Effector memory CD8-positive, alpha-beta T cell (primary cell): ENCODE data around the gene GPSM1.
A peak's percentile ranks its signal among the peaks of the same experiment; 100 is the strongest.

Experiments
- ATAC-seq: fragments of 150-1000 bp; cut with Tn5 transposase; replicated peaks from 2 replicates; pipeline ENCODE4 v1.10.0; 2021; ENCODE audit warnings: mild to moderate bottlenecking, moderate library complexity
- DNase-seq, 3 experiments: peaks; one replicate each; pipeline ENCODE4 v3.0.0; 2021
- H3K27ac Mint-ChIP-seq, 2 donors: one replicate each; pipeline ENCODE4 v1.8.0; 2022; ENCODE audit warnings: mild to moderate bottlenecking in 2 of 2, mixed read lengths in 2 of 2, moderate library complexity in 2 of 2
- H3K27me3 Mint-ChIP-seq, 2 donors: one replicate each; pipeline ENCODE4 v1.8.0; 2022; ENCODE audit warnings: mixed read lengths in 2 of 2
- H3K36me3 Mint-ChIP-seq: one replicate; pipeline ENCODE4 v1.8.0; 2022; ENCODE audit warnings: mild to moderate bottlenecking, moderate library complexity, mixed read lengths; ENCODE audit not compliant: insufficient read depth
- H3K4me1 Mint-ChIP-seq, 2 donors: one replicate each; pipeline ENCODE4 v1.8.0; 2022; ENCODE audit warnings: low read depth in 2 of 2, mixed read lengths in 2 of 2
- H3K4me3 Mint-ChIP-seq, 2 donors: one replicate each; pipeline ENCODE4 v1.8.0; 2022; ENCODE audit warnings: mild to moderate bottlenecking in 2 of 2, mixed read lengths in 2 of 2, moderate library complexity in 2 of 2
- H3K9me3 Mint-ChIP-seq, 2 donors: one replicate each; pipeline ENCODE4 v1.8.0; 2022; ENCODE audit warnings: mixed read lengths in 2 of 2

The GPSM1 gene

GRCh38 chr9:136331556-136332481 lies 4.5 kb downstream of the GPSM1 start:
- peaks cover 3% of the 10 kb centered on the region for H3K36me3 Mint-ChIP-seq
- H3K4me1 Mint-ChIP-seq = peaks cover 0 to 2% of the 10 kb centered on the region in 2 donors
- H3K27ac Mint-ChIP-seq = no peak overlapping the region

GRCh38 chr9:136332482-136332983 lies 5.2 kb downstream of the GPSM1 start:
- peaks cover 3% of the 10 kb centered on the region for H3K36me3 Mint-ChIP-seq
- DNase-seq (no peak), ATAC-seq (no peak)
- H3K27ac Mint-ChIP-seq = no peak overlapping the region
- no peaks in the 10 kb centered on the region for H3K27me3 Mint-ChIP-seq
- no peaks in the 10 kb centered on the region for H3K9me3 Mint-ChIP-seq
- no peak overlapping the region for H3K4me3 Mint-ChIP-seq
- H3K4me1 Mint-ChIP-seq = peaks cover 0 to 2% of the 10 kb centered on the region in 2 donors

More at GRCh38 chr9:136331556-136332481, 4.5 kb downstream of the GPSM1 start:
- no peaks in the 10 kb centered on the region for H3K9me3 Mint-ChIP-seq
- DNase-seq (no peak), ATAC-seq (no peak)
- no peaks in the 10 kb centered on the region for H3K27me3 Mint-ChIP-seq
- no peak overlapping the region for H3K4me3 Mint-ChIP-seq

GRCh38 chr9:136333045-136333444 lies 5.7 kb downstream of the GPSM1 start:
- Mint-ChIP-seq H3K9me3 (no peaks in the 10 kb centered on the region), H3K36me3 (peaks cover 3% of the 10 kb centered on the region), H3K4me1 (peaks cover 0 to 2% of the 10 kb centered on the region in 2 donors), H3K4me3 (no peak overlapping the region), H3K27me3 (no peaks in the 10 kb centered on the region), H3K27ac (no peak overlapping the region)
- no peak for DNase-seq
- ATAC-seq = no peak

GRCh38 chr9:136333486-136333885 lies 6.1 kb downstream of the GPSM1 start:
- Mint-ChIP-seq H3K36me3 (peaks cover 3% of the 10 kb centered on the region), H3K4me3 (no peak overlapping the region), H3K27ac (no peak overlapping the region), H3K27me3 (no peaks in the 10 kb centered on the region), H3K4me1 (peaks cover 0 to 2% of the 10 kb centered on the region in 2 donors), H3K9me3 (no peaks in the 10 kb centered on the region)
- ATAC-seq (no peak), DNase-seq (no peak)

- ATAC-seq (no peak), DNase-seq (no peak)
- Mint-ChIP-seq H3K36me3 (peaks cover 3% of the 10 kb centered on the region), H3K4me1 (peaks cover 0 to 4% of the 10 kb centered on the region in 2 donors), H3K9me3 (no peaks in the 10 kb centered on the region), H3K27me3 (no peaks in the 10 kb centered on the region), H3K4me3 (no peak overlapping the region), H3K27ac (no peak overlapping the region)
Observed at GRCh38 chr9:136334541-136334940, 7.2 kb downstream of the GPSM1 start.

GRCh38 chr9:136335296-136336155 lies 8.2 kb downstream of the GPSM1 start:
- ATAC-seq (no peak), DNase-seq (no peak)
- no peak overlapping the region for H3K4me3 Mint-ChIP-seq
- H3K36me3 Mint-ChIP-seq = peaks cover 3% of the 10 kb centered on the region
- no peaks in the 10 kb centered on the region for H3K9me3 Mint-ChIP-seq
- H3K4me1 Mint-ChIP-seq = peaks cover 0 to 4% of the 10 kb centered on the region in 2 donors
- H3K27ac Mint-ChIP-seq = no peak overlapping the region
- no peaks in the 10 kb centered on the region for H3K27me3 Mint-ChIP-seq

- Mint-ChIP-seq H3K27me3 (no peaks in the 10 kb centered on the region), H3K4me1 (peaks cover 0 to 4% of the 10 kb centered on the region in 2 donors), H3K9me3 (no peaks in the 10 kb centered on the region), H3K4me3 (no peak overlapping the region), H3K27ac (no peak overlapping the region), H3K36me3 (peaks cover 3% of the 10 kb centered on the region)
- DNase-seq (no peak), ATAC-seq (no peak)
Observed at GRCh38 chr9:136336156-136336870, 9.0 kb downstream of the GPSM1 start.

GRCh38 chr9:136336881-136337280 lies 9.5 kb downstream of the GPSM1 start:
- H3K27me3 Mint-ChIP-seq = no peaks in the 10 kb centered on the region
- peaks cover 3% of the 10 kb centered on the region for H3K36me3 Mint-ChIP-seq
- no peak for ATAC-seq
- no peak overlapping the region for H3K4me3 Mint-ChIP-seq
- peaks cover 0 to 2% of the 10 kb centered on the region in 2 donors for H3K4me1 Mint-ChIP-seq
- DNase-seq = no peak
- no peaks in the 10 kb centered on the region for H3K9me3 Mint-ChIP-seq
- no peak overlapping the region for H3K27ac Mint-ChIP-seq

- no peaks in the 10 kb centered on the region for H3K36me3 Mint-ChIP-seq
- ATAC-seq = no peak
- DNase-seq = no peak
- H3K4me3 Mint-ChIP-seq = no peak overlapping the region
- no peak overlapping the region for H3K27ac Mint-ChIP-seq
- peaks cover 0 to 2% of the 10 kb centered on the region in 2 donors for H3K4me1 Mint-ChIP-seq
- H3K27me3 Mint-ChIP-seq = no peaks in the 10 kb centered on the region
- H3K9me3 Mint-ChIP-seq = no peaks in the 10 kb centered on the region
Observed at GRCh38 chr9:136337416-136338395, 10.4 kb downstream of the GPSM1 start.

GRCh38 chr9:136338511-136338910 lies 11.2 kb downstream of the GPSM1 start:
- no peaks in the 10 kb centered on the region for H3K27me3 Mint-ChIP-seq
- H3K36me3 Mint-ChIP-seq = no peaks in the 10 kb centered on the region
- no peak for DNase-seq
- H3K27ac Mint-ChIP-seq = no peak overlapping the region
- no peaks in the 10 kb centered on the region for H3K9me3 Mint-ChIP-seq
- H3K4me3 Mint-ChIP-seq = no peak overlapping the region
- ATAC-seq = no peak
- H3K4me1 Mint-ChIP-seq = peaks cover 0 to 1% of the 10 kb centered on the region in 2 donors

- no peak overlapping the region for H3K27ac Mint-ChIP-seq
- no peak overlapping the region for H3K4me3 Mint-ChIP-seq
- H3K4me1 Mint-ChIP-seq = peaks cover 0 to 1% of the 10 kb centered on the region in 2 donors
- DNase-seq (peak in 2 of 3 experiments; percentile 29 to 31), ATAC-seq (peak; percentile 58)
- no peaks in the 10 kb centered on the region for H3K9me3 Mint-ChIP-seq
- no peaks in the 10 kb centered on the region for H3K36me3 Mint-ChIP-seq
- H3K27me3 Mint-ChIP-seq = no peaks in the 10 kb centered on the region
Observed at GRCh38 chr9:136339173-136339957, 12.0 kb downstream of the GPSM1 start.

GRCh38 chr9:136339958-136340310 lies 12.6 kb downstream of the GPSM1 start:
- H3K9me3 Mint-ChIP-seq = no peaks in the 10 kb centered on the region
- ATAC-seq (no peak), DNase-seq (no peak)
- H3K27me3 Mint-ChIP-seq = no peaks in the 10 kb centered on the region
- H3K36me3 Mint-ChIP-seq = no peaks in the 10 kb centered on the region
- H3K4me1 Mint-ChIP-seq = peaks cover 0 to 1% of the 10 kb centered on the region in 2 donors
- no peak overlapping the region for H3K27ac Mint-ChIP-seq
- no peak overlapping the region for H3K4me3 Mint-ChIP-seq
